GM18511 (cell line): ENCODE data around the gene DKKL1.

ENCODE experiments used
- ATAC-seq: cut with Tn5 transposase; IDR thresholded peaks from one replicate; pipeline ENCODE4 v1.9.1; 2021; ENCODE audit warnings: mild to moderate bottlenecking, moderate library complexity; ENCODE audit not compliant: unreplicated experiment

DKKL1 gene

DNA sequence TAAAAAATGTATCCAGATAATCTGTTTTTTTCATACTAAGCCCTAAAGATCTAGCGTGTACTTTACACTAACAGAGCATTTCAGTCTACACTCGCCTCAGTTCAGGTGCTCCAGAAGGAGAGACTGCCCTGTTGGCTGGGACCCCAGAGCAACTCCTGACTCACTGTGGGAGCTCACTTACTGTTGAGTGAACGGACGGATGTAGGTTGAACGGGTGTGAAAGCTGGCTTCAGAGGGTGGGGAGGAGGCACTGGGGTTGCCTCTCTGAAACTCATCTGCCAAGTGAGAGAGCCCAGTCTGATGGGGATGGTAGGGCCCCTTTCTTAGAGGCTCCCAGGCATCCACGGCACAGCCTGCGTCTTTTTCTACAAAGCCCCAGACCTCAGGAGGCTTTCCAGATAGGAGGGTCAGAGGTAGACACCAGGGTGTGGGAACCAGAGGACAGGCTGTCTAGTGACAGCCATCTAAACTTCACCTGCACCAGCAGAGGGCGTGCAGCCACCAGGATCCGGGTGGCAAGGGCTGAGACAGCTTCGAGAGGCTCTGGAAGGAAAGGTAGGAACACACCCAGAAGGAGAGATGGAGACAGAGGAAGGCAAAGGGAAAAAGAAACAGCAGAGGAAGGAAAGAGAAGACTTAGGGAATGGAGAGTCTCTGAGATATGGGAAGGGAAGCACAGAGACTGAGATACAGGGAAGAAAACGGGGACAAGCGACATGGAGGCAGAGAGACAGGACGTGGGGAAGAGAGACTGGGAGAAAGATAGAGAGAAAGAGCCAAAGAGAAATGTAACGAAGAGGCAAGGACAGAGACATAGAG lies 28.1 kb downstream of the DKKL1 start:
- ATAC-seq, result no peak

DNA sequence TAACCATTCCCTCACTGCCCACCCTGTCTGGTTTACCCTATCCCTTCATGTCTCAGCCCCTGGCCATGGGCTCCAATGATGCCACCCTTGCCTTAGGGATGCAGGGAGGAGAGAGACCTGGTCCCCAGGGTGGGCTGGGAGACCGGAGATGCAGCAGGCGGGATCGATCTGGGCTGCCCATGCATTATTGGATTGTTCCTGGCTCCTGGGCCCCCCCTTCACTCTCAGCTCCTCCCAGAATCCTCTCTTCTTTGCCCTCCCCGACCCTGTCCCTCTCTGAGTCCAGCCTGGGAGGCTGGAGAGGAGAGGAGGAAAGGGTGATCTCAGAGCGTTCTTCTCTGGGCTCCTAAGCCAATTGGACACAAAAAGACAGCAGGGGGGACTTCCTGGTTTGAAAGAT lies 30.2 kb downstream of the DKKL1 start:
- no peak for ATAC-seq

DNA sequence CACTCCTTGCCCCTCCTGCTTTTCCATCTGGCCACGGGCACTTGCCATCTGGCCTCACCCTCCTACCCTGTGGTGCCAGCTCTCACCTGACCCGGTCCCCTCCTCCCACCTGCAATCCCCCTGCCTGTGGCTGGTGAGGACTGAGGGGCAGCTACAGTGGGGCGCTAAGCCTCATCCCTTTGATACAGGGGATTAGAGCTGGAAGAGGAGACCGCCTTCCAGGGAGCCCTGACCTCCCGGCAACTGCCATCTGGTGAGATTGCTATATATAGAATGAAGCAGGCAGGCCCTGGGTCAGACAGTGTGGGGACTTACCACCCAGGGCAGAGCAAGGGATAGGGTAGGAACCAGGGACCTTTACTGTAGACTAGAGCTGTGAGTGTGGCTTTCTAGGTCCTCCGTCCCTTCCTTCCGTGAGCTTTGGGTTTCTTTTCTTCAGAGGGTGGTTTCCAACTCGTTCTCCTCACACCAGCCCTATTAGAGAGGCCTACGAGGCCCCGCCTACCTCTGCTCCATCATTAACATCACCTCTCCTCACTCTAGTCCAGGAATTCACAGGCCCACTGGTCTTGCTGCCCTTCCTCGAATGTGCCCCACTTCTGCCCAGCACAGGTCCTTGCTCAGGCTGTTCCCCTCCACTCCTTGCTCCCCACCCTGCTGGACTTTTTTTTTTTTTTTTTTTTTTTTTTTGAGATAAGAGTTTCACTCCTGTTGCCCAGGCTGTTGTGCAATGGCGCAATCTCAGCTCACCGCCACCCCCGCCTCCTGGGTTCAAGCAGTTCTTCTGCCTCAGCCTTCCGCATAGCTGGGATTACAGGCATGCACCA lies 32.1 kb downstream of the DKKL1 start:
- no peak for ATAC-seq

DNA sequence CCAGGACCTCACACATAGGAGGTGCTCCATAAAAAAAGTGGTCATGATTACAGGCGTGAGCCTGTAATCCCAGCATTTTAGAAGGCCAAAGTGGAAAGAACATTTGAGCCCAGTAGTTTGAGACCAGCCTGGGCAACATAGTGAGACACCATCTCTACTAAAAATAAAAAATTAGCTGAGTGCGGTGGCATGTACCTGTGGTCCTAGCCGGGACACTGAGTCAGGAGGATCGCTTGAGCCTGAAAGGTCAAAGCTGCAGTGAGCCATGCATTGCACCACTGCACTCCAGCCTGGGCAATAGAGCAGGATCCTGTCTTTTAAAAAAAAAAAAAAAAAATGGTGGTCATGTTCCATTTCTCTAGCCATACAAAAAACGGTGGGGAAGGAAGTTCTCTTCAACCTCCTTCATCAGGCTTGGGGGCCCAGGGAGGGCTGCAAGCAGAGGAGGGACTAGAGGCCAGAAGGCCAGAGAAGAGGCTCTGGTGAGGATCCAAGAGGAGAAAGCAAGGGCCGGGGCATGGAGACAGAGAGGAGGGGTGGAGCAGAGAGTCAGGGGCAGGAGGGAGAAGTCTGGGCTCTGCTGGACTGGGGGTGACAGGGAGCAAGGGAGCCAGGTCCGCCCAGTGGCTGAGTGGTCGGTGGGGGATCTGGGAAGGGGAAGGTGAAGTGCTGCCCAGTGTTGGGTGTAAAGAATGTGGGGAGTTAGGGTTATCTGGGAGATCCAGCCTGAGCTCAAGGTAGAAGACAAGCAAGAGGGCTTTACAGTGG lies 33.2 kb downstream of the DKKL1 start:
- ATAC-seq, result no peak

DNA sequence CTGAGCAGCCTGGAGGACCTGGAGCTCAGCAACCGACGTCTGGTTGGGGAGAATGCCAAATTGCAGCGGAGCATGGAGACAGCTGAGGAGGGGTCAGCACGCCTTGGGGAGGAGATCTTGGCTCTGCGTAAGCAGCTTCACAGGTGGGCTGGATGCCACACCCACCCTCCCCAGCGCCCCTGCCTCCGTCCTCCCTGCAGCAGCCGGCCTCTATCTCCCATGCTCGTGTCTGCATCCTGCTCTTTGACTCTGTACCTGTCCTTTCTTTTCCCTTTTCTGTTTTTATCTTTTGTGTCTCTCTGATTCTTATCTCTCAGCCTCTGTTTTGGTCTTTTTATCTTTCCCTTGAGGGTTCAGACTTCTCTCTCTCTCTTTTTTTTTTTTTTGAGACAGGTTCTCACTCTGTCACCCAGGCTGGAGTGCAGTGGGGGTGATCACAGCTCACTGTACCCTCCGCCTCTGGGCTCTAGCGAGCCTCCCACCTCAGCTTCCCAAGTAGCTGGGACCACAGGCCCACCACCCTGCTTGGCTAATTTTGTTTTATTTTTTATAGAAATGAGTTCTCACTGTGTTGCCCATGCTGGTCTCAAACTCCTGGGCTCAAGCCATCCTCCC lies 34.4 kb downstream of the DKKL1 start:
- ATAC-seq, result no peak

DNA sequence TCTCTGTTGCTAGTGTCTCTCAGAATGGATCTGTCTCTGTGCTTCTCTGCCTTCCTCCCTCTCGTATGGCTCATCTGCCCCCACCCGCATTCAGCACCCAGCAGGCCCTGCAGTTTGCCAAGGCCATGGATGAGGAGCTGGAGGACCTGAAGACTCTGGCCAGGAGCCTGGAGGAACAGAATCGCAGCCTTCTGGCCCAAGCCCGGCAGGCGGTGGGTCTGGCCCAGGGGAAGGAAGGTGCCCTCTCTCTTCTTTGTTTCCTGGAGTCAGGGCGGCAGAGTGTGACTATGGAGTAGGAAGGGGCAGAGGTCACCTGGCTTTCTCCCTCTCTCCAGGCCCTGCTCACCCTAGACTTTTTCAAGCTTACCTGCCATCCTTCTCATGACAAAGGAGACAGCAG lies 35.3 kb downstream of the DKKL1 start:
- no peak for ATAC-seq

DNA sequence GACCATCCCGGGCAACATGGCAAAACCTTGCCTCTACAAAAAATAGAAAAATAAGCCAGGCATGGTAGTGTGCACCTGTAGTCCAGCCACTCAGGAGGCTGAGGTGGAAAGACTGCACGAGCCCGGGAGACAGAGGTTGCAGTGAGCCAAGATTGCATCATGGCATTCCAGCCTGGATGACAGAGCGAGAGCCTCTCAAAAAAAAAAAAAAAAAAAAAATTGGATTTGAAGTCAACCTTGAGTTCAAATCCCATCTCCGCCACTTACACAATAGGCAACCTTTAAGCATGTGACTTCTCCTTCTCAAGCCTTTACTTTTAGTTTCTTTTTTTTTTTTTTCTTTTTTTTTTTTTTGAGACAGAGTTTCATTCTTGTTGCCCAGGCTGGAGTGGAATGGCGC lies 36.4 kb downstream of the DKKL1 start:
- ATAC-seq, result no peak

DNA sequence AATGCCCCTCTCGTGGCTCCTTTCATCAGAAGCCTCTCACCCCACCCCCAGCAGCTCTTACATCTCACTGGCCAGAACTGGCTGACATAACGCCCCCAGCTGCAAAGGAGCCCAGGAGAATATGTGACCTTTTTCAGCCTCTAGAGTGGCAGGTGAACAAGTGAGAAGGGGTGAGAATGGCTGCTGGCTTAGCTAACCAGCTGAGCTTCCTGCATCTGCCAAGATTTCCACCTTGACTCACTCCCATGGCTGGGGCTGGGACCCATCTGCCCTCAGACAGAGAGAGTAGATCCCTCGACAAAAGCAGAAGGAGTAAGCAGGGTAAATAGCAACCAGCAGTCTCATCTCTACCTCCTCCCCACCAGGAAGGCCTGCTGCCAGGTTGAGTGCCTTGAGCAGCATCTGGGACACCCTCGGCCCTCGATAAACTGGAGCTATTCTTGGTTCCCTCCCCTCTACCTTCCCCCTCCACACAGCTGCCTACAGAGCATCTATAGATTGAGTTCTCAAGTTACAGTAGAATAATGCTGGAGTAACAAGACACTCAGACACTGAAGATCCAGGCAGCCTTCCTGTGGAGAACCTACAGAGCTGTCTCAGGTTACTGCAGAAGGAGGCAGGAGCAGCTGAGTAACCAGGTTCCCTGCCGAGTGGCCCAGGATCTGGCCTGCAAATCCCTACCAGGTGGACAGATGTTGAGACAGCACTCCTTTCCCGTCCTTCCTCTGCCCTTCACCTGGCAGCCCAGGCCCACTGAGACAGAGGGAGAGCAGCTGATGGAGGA lies 39.9 kb downstream of the DKKL1 start:
- no peak for ATAC-seq

DNA sequence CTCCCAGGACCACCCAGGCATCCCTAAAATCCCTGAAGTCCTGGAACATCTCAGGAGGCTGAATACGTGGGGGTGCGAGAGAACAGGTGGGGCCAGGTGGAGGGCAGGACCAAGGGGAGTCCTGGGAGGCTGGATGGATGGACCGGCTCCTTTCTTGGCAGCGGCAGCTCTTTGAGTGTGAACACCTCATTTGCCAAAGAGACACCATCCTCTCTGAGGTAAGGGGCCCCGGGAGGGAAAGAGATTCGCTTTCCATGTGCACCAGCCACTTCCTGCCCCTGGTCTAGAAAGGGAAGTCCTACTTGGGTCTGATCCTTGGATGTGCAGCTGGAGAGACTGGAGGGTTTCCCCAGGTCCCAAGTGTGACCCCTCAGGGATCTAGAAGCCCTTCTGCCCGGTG lies 43.4 kb downstream of the DKKL1 start:
- no peak for ATAC-seq

DNA sequence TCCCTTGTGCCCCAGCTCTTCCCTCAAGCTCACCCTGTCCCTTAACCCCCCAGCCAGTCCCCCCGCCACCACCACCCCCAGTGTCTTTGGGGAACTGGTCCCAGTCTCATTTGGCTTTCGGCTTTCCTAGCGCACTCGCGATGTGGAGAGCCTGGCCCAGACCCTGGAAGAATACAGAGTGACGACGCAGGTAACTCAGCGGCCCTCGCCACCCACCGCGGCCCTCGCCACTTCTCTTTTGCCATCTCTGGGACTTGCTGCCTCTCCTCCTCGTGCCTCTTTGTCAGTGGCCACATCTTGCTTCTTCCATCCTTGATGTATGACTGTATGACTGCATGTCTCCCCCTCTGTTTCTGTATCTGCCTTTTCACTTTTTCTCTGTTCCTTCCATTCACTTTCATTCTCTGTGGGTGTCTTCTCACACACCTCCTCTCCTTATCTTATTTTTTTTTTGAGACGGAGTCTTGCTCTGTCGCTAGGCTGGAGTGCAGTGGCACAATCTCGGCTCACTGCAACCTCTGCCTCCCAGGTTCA lies 43.9 kb downstream of the DKKL1 start:
- no peak for ATAC-seq

DNA sequence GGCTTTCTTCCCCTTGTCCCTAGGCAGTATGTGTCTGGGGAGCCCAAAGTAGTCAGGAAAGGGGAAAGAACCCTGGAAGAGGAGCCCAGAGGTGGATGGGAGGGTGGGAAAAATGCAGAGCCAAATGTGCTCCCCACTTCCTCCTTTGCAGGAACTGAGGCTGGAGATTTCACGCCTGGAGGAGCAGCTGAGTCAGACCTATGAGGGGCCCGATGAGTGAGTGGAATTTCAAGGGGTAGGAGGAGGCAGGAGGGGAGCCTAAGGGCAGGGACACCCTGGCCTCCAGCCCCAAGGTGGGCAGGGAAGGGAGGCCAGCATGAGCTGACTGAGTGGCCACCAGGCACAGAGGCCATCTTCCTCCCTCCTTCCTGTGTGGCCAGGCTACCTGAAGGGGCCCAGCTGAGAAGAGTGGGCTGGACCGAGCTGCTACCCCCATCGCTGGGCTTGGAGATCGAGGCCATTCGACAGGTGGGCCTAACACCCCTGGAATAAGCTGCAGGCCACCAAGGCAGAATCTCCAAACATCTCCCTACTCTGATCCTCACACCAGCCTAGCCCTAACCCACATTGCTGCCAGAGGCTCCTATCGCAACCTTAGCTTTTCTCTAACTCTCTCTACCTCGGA lies 45.3 kb downstream of the DKKL1 start:
- ATAC-seq, result no peak

DNA sequence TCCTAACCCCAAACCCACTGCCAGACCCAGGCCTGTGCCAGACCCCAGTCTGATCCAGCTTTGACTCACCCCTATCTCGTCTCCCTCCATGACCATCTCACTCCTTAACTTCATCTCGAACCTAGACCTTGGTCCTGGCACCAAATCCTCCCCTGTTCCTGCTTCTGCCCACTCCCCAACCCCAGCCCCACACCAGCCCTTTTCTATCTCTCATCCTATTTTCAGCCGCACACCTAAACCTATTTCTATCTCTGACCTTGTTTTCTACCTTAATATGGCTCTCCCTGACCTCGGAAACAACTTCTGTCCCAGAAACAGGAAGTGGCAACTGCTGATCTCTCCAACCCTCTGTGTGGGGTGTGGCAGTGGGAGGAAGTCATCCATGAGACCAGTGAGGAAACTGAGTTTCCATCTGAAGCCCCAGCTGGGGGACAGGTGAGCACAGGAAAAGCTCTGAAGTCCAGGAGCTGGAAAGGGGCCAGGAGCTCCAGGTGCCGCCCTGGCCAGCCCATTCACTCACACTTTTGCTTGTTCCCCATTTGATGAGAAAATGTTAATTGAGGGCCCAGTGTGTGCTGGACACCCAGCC lies 45.9 kb downstream of the DKKL1 start:
- ATAC-seq, result no peak

DNA sequence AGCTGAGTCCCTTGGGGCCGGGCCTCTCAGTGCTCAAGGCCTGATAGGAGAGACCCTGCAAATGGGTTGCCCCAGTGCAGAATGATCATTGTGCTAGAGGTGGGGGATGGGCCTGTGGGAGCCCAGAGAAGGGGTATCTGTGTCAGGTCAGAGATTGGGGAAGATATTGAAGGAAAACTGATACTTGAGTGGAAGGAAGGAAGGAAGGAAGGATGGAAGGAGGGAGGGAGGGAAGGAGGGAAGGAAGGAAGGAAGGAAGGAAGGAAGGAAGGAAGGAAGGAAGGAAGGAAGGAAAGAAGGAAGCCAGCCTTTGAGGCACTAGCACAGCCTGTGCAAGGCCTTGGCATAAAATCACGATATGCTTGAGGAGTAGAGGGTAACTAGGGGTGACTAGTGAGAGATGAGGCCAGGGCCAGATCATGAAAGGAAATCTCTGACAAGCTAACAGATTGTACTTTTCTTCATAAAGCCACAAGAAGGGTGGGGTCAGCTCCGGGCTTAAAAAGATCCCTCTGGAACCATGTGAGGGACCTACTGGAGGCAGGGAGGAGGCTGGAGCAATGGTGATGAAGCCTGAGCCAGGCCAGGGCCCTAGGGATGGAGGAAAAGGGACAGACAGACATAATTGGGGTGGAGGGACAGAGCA lies 48.1 kb downstream of the DKKL1 start:
- ATAC-seq, result no peak

DNA sequence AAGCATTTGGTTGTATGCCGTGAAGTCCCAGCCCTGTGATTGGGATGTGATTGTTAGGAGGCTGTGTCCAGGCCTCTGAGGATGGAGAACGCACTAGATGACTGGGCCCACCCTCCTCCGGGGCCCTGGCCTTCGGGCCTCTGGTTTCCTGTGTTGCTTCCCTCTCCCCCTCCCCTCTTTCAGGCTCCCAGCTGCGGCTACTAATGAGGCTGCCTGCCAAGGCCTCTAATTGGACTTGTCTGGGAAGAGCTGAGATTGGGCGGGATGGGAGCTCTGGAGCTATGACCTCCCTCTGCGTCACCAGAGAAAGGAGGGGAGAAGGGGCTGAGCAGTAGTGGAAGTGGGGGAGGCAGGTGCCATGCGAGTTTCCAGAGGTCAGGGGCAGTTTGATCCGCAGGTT lies 49.7 kb downstream of the DKKL1 start:
- no peak for ATAC-seq

DNA sequence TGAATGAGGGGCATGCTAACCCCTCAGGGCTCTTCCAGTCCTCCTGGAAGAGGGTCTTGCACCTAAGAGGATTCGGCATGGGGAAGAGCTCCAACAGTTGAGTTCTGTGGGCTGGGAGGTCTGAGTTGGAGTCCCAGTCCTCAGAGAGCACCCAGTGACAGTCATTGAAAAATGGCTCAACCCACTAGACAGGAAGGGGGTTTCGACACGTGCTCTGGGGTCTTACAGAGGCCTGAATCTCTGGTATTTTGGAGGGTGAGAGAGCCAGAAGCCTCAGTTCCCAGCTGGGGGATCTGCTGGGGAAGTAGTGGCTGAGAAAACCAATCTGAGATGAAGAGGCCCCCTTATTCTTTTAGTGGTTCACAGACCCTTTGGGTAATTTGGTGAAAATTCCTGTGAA lies 50.6 kb downstream of the DKKL1 start:
- no peak for ATAC-seq

DNA sequence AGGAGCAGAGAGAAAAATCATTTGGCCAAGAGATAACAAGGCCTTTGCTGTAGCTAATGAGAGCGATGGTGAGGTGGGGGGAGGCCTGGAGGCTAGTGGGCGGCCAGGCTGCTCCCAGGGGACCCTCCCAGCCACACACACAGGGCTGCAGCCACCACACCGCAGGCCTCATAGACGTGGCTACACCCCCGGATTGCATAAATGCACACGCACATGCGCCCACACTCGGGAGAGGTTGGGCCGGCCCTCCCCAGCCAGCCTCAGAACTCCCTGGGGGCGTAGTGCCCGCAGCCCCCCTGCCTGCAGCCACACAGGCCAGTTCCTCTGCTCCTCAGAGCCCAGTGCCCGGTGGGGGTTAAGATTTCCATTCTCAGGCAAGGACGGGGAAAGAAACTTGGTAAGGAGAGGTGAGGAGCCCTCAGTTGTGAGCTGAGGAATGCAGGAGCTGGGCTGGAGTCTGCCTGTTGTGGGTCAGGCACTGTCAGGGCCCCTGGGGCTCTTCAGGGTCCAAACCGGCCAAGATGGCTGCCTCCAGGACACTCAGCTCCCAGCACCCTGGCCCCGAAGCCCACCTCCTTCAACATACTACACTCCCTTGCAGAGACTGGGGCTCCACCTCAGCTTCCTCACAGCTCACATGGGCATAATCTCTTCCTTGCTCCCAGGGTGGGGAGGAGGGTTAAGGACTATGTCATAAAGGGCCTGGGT lies 51.6 kb downstream of the DKKL1 start:
- peak; percentile 63 for ATAC-seq

DNA sequence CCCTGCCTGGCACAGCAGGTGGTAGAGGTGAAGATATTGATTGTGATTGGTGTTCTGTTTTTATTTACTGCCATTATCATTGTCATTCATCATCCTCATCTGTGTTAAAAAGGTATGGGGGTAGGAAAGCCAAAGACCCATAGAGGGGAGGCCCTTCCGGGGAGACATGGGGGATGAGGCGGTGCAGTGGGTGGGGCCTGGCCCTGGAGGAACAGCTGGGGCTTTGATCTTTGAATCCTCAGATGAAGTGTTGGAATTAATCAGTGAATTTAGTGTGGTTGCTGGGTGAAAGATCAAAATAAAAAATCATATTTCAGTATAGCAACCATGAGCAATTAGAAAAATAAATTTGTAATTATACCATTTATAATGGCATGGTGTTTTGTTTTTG lies 52.1 kb downstream of the DKKL1 start:
- ATAC-seq, result no peak

DNA sequence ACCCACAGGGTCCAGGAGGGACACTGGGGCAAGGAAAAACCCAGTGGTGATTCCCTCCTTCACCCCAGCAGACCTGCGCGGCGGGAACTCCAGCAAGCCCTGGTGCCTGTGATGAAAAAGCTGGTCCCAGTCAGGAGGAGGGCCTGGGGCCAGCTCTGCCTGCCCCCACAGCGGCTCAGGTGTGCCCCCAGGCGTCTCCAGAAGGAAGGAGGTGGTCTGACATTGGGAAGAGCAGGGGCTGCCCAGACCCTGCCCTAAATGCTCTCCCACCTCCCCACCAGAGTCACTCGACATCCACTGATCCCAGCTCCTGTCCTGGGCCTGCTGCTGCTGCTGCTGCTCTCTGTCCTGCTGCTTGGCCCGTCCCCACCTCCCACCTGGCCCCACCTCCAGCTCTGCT lies 53.4 kb downstream of the DKKL1 start:
- no peak for ATAC-seq
